Activated T-helper 2 cell treated with anti-CD3 and anti-CD28 coated beads, Interferon-gamma antibody, Interleukin-2, Interleukin-4, amounts not matched to agents 10 μg/mL and 5 μg/mL and 100 μg/mL, durations not matched to agents 14 hours and 24 hours and 36 hours (primary cell): Measurements from ENCODE around the gene ZNF428. TPM values are rescaled to one million over a fixed set of nuclear protein-coding genes. Genes with fewer than 3 reads are reported as not detected.
A peak's percentile ranks its signal among the peaks of the same experiment; 100 is the strongest.

Experiments
- DNase-seq: peaks from one replicate; pipeline ENCODE4 v3.0.0; 2021; ENCODE audit warnings: low spot score
- H3K27ac Mint-ChIP-seq: one replicate; pipeline ENCODE4 v1.8.0; 2021; ENCODE audit warnings: mixed read lengths
- H3K27me3 Mint-ChIP-seq: one replicate; pipeline ENCODE4 v1.8.0; 2021; ENCODE audit warnings: low read depth, mixed read lengths
- H3K36me3 Mint-ChIP-seq: one replicate; pipeline ENCODE4 v1.8.0; 2021; ENCODE audit warnings: low read depth, mixed read lengths
- H3K4me1 Mint-ChIP-seq: one replicate; pipeline ENCODE4 v1.8.0; 2021; ENCODE audit warnings: low read depth, mixed read lengths
- H3K4me3 Mint-ChIP-seq: one replicate; pipeline ENCODE4 v1.8.0; 2021; ENCODE audit warnings: low read depth, mild to moderate bottlenecking, moderate library complexity, mixed read lengths
- H3K9me3 Mint-ChIP-seq: one replicate; pipeline ENCODE4 v1.8.0; 2021; ENCODE audit warnings: mixed read lengths
- intact Hi-C: fragments of 100-400 bp; cut with micrococcal nuclease; formaldehyde crosslinking; loops from one replicate; pipeline ENCODE4 v1.15.1; 2023
- total RNA-seq: library from RNA; stranded (reverse); gene quantifications from 2 replicates; pipeline ENCODE4 v1.2.3, GENCODE V29; 2022

ZNF428 gene
- total RNA-seq, 1 donor from 2014 or later: 19.1 TPM

DNA sequence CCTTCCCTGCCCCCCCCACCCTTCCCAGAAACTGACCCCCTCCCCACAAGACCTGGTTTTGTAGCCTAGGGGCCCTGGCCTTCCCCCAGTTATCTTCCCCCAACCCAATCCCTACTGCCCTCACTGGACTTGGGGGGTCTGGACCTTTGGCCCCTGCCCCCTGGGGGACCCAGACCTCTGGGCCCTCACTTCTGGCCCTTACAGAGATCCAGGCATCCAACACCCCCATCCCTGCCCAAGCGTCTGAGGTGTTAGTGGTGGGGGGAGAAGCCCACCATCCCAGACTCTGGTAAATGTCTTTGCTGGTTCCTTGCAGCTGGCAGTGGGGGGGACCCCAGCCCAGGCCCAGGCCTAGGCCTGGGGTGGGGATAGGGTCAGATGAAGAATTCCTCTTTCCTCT, 3.5 kb upstream of the ZNF428 start:
- no peak overlapping the region for H3K27ac Mint-ChIP-seq
- no peak for DNase-seq
- no peak overlapping the region for H3K4me3 Mint-ChIP-seq
- no peaks in the 10 kb centered on the region for H3K36me3 Mint-ChIP-seq
- no peaks in the 10 kb centered on the region for H3K9me3 Mint-ChIP-seq
- H3K27me3 Mint-ChIP-seq: peaks cover 5% of the 10 kb centered on the region
- intact Hi-C loops: no loop called here
- peaks cover 28% of the 10 kb centered on the region for H3K4me1 Mint-ChIP-seq

DNA sequence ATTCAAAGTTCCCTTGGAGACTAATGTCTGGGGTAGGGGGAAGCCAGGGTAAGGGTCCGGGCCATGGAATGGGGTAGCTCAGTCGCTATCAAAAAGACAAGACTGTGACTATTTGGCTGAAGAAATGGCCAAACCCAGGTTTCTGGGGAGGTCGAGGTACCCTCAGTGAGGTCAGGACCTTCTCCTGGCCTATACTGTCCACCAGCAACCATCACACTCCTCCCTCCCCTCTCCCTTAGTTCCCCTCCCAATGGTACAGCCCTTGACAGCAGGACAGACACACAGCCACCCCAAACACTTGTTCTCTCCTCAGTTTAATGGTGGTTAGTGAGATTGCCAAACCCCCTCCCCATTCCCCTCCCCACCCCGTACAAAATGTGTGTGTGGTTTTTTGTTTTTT, 2.6 kb upstream of the ZNF428 start:
- Mint-ChIP-seq H3K27me3 (peaks cover 5% of the 10 kb centered on the region), H3K36me3 (no peaks in the 10 kb centered on the region), H3K27ac (no peak overlapping the region), H3K4me3 (no peak overlapping the region), H3K4me1 (peaks cover 28% of the 10 kb centered on the region), H3K9me3 (no peaks in the 10 kb centered on the region)
- DNase-seq: no peak
- intact Hi-C loops: no loop called here

DNA sequence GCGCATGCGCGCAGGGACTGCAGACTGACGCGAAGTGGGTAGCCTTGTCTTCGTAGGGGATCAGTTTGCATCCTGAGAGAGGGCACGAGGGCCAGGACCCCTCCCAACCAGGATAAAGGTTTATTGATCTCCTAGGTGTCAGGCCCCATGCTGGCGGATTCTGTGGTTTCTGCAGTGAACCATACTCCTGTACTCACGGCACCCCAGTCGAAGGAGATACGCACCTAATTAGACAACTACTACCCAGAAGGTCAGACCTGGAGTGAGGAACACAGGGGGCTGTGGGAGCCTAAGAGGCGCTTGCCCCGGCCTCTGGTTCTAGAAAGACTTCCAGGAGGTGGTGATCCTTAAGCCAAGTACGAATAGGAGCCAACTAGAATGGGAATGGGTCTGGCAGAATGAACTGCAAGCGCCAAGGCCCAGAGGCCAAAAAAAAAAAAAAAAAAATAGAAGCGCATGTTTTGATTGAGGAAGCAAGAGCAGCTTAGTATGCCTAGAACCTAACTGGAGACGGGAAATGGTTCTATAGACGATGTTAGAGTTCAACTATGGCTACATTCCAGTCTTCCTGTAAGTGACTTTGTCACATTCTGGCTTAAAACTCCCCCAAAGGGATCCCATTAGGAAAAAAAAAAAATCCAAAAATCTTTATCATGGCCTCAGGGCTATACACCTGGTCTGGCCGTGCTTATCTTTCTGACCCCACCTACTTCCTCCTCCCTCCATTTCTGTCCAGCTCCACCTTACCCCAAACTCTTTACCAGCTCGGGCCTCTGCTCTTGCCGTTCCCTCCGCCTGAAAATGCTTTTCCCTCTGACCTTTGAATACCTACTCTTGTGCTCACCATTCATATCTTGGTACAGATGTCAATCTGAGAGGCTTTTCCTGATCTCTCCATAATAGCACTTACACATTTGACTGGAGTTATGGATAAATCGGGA, 902 bp upstream of the ZNF428 start:
- Mint-ChIP-seq H3K36me3 (no peaks in the 10 kb centered on the region), H3K4me3 (peak overlapping the region; percentile 90), H3K4me1 (peaks cover 25% of the 10 kb centered on the region), H3K9me3 (no peaks in the 10 kb centered on the region), H3K27ac (peak overlapping the region; percentile 96), H3K27me3 (no peaks in the 10 kb centered on the region)
- intact Hi-C loops: no loop called here
- DNase-seq: peak; percentile 78

GRCh38 chr19:43618921-43619261, 538 bp downstream of the ZNF428 start:
- intact Hi-C loops: loop anchor here (1.0 to 5.0 kb wide), 3 partner anchors 23 to 883 kb away; partner anchors contain the start of genes IRGQ, PINLYP, XRCC1 and ZNF180
- no peaks in the 10 kb centered on the region for H3K9me3 Mint-ChIP-seq
- peak overlapping the region; percentile 90 for H3K4me3 Mint-ChIP-seq
- H3K27ac Mint-ChIP-seq: peak overlapping the region; percentile 96
- H3K4me1 Mint-ChIP-seq: peaks cover 18% of the 10 kb centered on the region
- H3K27me3 Mint-ChIP-seq: no peaks in the 10 kb centered on the region
- no peak for DNase-seq
- H3K36me3 Mint-ChIP-seq: no peaks in the 10 kb centered on the region

GRCh38 chr19:43616954-43617353, 2.5 kb downstream of the ZNF428 start:
- Mint-ChIP-seq H3K27me3 (no peaks in the 10 kb centered on the region), H3K4me3 (no peak overlapping the region), H3K27ac (no peak overlapping the region), H3K9me3 (no peaks in the 10 kb centered on the region), H3K4me1 (peaks cover 18% of the 10 kb centered on the region), H3K36me3 (no peaks in the 10 kb centered on the region)
- no peak for DNase-seq
- intact Hi-C loops: loop anchor here (5.0 kb wide), 1 partner anchor 885 kb away; the partner anchor contains the start of gene ZNF180

GRCh38 chr19:43616306-43616705, 3.1 kb downstream of the ZNF428 start:
- intact Hi-C loops: loop anchor here (5.0 kb wide), 1 partner anchor 886 kb away; the partner anchor contains the start of gene ZNF180
- Mint-ChIP-seq H3K27ac (no peak overlapping the region), H3K4me1 (peaks cover 16% of the 10 kb centered on the region), H3K9me3 (no peaks in the 10 kb centered on the region), H3K27me3 (no peaks in the 10 kb centered on the region), H3K4me3 (no peak overlapping the region), H3K36me3 (no peaks in the 10 kb centered on the region)
- no peak for DNase-seq

DNA sequence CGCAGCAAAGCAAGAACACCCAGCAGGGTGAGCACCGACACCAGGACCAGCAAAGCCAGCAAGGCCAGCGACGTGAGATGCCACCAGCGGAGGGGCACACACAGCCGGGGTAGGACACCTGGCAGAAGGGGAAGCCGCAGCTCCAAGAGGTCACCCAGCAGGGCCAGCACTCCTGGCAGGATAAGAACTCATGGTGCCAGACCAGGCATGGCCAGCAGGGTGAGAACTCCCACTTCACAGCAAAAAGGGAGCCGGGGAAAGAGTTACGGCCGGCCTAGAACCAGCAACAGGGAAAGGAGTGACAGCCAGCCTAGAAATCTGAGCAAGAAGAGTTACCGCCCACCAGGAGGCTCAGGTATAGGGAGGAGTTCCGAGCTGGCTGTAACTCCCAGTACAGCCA, 7.1 kb downstream of the ZNF428 start:
- H3K4me3 Mint-ChIP-seq: no peak overlapping the region
- peaks cover 1% of the 10 kb centered on the region for H3K4me1 Mint-ChIP-seq
- no peak overlapping the region for H3K27ac Mint-ChIP-seq
- intact Hi-C loops: no loop called here
- no peaks in the 10 kb centered on the region for H3K36me3 Mint-ChIP-seq
- H3K27me3 Mint-ChIP-seq: no peaks in the 10 kb centered on the region
- H3K9me3 Mint-ChIP-seq: no peaks in the 10 kb centered on the region
- DNase-seq: no peak

DNA sequence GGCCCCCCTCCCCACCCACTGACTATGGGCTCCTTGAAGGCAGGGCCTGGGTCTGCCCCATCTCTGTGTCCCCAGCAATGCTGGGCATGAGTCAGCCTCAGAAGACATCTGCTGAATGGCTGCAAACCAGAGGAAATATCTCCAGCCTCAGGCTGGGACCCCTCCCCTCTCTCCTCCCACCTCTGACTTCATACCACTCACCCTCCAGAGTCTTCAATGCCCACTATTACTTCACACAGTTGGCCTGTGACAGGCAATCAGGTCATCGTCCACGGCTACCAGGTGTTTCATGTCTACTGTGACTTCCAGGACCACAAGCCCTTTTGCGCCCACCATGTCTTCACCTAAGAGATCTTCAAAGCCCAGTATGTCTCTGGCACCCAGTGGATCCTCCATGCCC, 7.6 kb downstream of the ZNF428 start, which contains the start of gene SRRM5:
Gene SRRM5 (plus strand): TSS at position 301 of the 400 bp plus-strand sequence. CDS start 34 bp downstream, at position 335.
- intact Hi-C loops: no loop called here
- Mint-ChIP-seq H3K4me1 (peaks cover 1% of the 10 kb centered on the region), H3K4me3 (no peak within 1 kb of the TSS), H3K36me3 (no peaks in the 10 kb centered on the region), H3K9me3 (no peaks in the 10 kb centered on the region), H3K27ac (no peak within 1 kb of the TSS), H3K27me3 (no peaks in the 10 kb centered on the region)
- DNase-seq: no peak

GRCh38 chr19:43610493-43610892, 8.9 kb downstream of the ZNF428 start:
- Mint-ChIP-seq H3K36me3 (no peaks in the 10 kb centered on the region), H3K27ac (no peak overlapping the region), H3K27me3 (no peaks in the 10 kb centered on the region), H3K4me1 (peaks cover 1% of the 10 kb centered on the region), H3K4me3 (no peak overlapping the region), H3K9me3 (no peaks in the 10 kb centered on the region)
- no peak for DNase-seq
- intact Hi-C loops: no loop called here

DNA sequence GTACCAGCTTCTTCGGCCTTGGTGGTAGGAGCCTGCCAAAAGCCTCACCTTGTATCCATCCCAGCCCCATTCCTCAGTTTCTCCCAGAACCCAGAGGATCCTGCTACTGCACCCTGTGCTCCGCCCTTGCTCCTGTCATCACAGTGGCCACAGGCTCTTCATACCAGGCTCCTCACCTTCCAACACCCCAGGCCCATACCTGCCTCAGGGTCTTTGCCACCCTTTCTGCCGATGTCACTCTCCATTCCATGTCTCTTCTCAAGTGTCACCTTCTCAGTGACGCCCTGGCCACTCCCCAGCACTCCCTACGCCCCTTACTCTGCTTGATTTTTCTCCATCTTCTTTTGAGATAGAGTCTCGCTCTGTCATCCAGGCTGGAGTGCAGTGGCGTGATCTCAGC, 9.6 kb downstream of the ZNF428 start:
- intact Hi-C loops: no loop called here
- no peak overlapping the region for H3K4me3 Mint-ChIP-seq
- peaks cover 1% of the 10 kb centered on the region for H3K4me1 Mint-ChIP-seq
- H3K36me3 Mint-ChIP-seq: no peaks in the 10 kb centered on the region
- no peak overlapping the region for H3K27ac Mint-ChIP-seq
- H3K27me3 Mint-ChIP-seq: no peaks in the 10 kb centered on the region
- no peaks in the 10 kb centered on the region for H3K9me3 Mint-ChIP-seq
- DNase-seq: no peak

DNA sequence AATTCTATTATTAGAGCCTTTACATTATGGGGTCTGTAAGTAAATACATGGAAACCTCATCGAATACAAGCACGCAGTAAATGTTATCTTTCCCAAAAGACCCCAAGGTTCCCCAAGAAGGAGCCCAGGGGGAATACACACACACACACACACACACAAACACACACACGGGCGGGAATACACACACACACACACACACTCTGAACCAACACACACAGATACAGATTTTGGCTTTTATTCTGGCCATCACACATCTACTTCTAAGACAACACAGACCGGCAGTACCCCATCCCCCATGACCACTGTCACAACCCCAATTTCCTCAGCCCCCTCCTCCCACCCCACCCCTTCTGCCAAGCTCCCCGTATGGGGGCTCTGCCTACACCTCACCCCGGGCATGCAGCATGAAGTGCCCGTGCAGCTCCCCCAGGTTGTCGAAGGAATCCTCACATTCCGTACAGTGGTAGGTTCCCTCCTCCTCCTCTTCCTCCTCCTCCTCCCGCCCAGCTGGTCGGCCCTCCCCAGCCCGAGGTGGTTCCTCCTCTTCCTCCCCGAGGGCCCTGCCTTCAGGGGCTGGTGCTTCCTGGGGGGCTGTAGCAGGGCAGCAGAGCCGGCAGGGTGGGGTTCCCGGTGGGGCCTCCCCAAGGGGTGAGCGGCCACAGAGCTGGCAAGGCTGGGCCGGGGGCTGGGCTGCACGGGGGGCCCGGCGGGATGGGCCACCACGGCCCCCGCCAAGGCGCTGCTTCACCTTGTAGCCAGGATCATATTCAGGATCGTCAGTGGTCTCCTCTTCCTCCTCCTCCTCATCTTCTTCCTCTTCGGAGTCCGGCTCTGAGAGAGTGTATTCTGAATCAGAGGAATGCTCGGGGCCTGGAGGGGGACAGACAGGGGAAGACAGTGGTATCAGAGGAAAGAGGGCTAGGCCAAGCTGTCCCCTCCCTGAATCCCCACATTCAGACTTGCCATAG, 11.9 kb downstream of the ZNF428 start:
- Mint-ChIP-seq H3K9me3 (no peaks in the 10 kb centered on the region), H3K4me1 (peaks cover 1% of the 10 kb centered on the region), H3K27ac (no peak overlapping the region), H3K27me3 (no peaks in the 10 kb centered on the region), H3K36me3 (peaks cover 3% of the 10 kb centered on the region), H3K4me3 (no peak overlapping the region)
- intact Hi-C loops: no loop called here
- no peak for DNase-seq

DNA sequence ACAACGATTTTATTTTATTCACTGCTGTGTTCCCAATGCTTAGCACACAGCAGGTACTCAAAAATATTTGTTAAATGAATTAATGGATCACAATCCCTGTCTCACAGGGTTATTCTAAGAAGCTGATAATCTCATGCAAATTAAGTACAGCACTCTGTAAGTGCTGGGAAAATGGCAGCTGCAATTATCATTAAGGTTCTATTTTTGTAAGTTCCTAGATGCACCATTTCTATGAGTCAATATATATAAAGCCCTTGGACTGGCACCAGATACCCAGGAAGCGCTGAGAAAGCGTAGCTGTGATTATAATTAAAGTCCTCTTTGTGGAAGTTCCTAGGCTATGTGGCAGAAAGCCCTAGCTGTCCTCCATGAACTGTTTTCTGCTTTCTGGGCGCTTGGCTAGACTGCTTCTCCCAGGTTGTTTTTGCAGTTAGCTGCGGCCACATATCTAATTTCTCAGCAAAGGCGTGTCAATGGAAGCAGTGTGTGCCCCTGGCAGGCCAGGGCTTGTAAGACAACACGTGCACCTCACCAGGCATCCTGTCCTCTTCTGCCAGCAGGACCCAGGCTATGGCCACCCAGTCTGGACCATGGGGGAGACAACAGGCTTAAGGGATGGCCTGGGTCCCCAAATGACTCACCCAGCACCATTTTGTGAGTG, 12.7 kb downstream of the ZNF428 start:
- H3K4me1 Mint-ChIP-seq: peaks cover 1% of the 10 kb centered on the region

More for the DNA sequence above, 12.7 kb downstream of the ZNF428 start:
- intact Hi-C loops: no loop called here
- no peak overlapping the region for H3K4me3 Mint-ChIP-seq
- H3K27me3 Mint-ChIP-seq: no peaks in the 10 kb centered on the region
- no peak for DNase-seq
- no peak overlapping the region for H3K27ac Mint-ChIP-seq
- H3K36me3 Mint-ChIP-seq: peaks cover 3% of the 10 kb centered on the region
- H3K9me3 Mint-ChIP-seq: no peaks in the 10 kb centered on the region
